Placental pericyte (primary cell): ENCODE results near the gene MUCL1. TPM values are rescaled to one million over a fixed set of nuclear protein-coding genes. Genes with fewer than 3 reads are reported as not detected.

Source experiments
- total RNA-seq: library from RNA; depleted of rRNA; stranded (reverse); fragments of >200 nt; gene quantifications from 2 replicates; pipeline ENCODE4 v1.2.3, GENCODE V29; 2012

MUCL1 gene
- not detected in 2 replicates for total RNA-seq

GRCh38 chr12:54853933-54854538 lies at the start of gene MUCL1:
MUCL1 (plus strand) TSS chr12:54854516; CDS start chr12:54854583, 67 bp downstream.

Other genes with a start within 250 kb of the MUCL1 start
- not detected in 2 replicates for gene LACRT, start 219.6 kb upstream of the MUCL1 start, total RNA-seq
- gene DCD, start 206.2 kb upstream of the MUCL1 start, total RNA-seq: not detected in 2 replicates
- gene TESPA1, start 130.2 kb downstream of the MUCL1 start, total RNA-seq: not detected in 2 replicates
- gene NEUROD4, start 165.5 kb downstream of the MUCL1 start, total RNA-seq: not detected in 2 replicates